ENCODE measurements around the gene ALKBH7. TPM values are rescaled to one million over a fixed set of nuclear protein-coding genes. Genes with fewer than 3 reads are reported as not detected.
A peak's percentile ranks its signal among the peaks of the same experiment; 100 is the strongest.

ALKBH7 gene
- total and polyA plus RNA-seq, 2 donors (not counting 1 experiment from before 2014, with no cell fraction given), result 9.5 to 28.9 TPM

GRCh38 chr19:6402058-6402457 lies 29.5 kb downstream of the ALKBH7 start:
- Histone ChIP-seq H3K9me3 (ENCODE audit: control insufficient read depth, insufficient read depth, low read depth, low read length) (no peaks in the 10 kb centered on the region), H3K79me2 (ENCODE audit: control insufficient read depth, insufficient read depth, low read length) (no peaks in the 10 kb centered on the region), H3K4me3 (replicated peaks in 1 of 4; ENCODE audit: control extremely low read depth in 1 of 4, insufficient read depth in 1 of 4, low read depth in 3 of 4, low read length in 4 of 4) (no peak overlapping the region), H3K36me3 (ENCODE audit: control insufficient read depth, insufficient read depth, low read length) (no peaks in the 10 kb centered on the region), H3K27me3 (ENCODE audit: control insufficient read depth, insufficient read depth, low read length) (no peaks in the 10 kb centered on the region), H3K9ac (ENCODE audit: insufficient read depth, low read length) (no peak overlapping the region), H4K20me1 (ENCODE audit: control insufficient read depth, extremely low read depth, insufficient read depth, low read length) (no peaks in the 10 kb centered on the region), H3K4me1 (ENCODE audit: control insufficient read depth, extremely low read depth, insufficient read depth, low read length) (no peaks in the 10 kb centered on the region), H2AFZ (ENCODE audit: low read length) (no peak overlapping the region), H3K4me2 (ENCODE audit: extremely low read depth, insufficient read depth, low read length) (no peak overlapping the region), H3K27ac (ENCODE audit: insufficient read depth, low read length) (no peak overlapping the region)
- no peak for TF ChIP-seq EZH2 (IDR thresholded peaks at IDR 0.05; ENCODE audit: low read length, missing control alignments)
- no peak for TF ChIP-seq CTCF (conservative IDR thresholded peaks at IDR 0.05 in 1 of 2, IDR thresholded peaks at IDR 0.05 in 1 of 2; ENCODE audit: low read depth in 1 of 2, low read length in 2 of 2)
- no peak for DNase-seq (ENCODE audit: low read depth in 2 of 2)

- Histone ChIP-seq H3K9me3 (ENCODE audit: control insufficient read depth, insufficient read depth, low read depth, low read length) (no peaks in the 10 kb centered on the region), H3K79me2 (ENCODE audit: control insufficient read depth, insufficient read depth, low read length) (no peaks in the 10 kb centered on the region), H3K27ac (ENCODE audit: insufficient read depth, low read length) (no peak overlapping the region), H3K4me3 (replicated peaks in 1 of 4; ENCODE audit: control extremely low read depth in 1 of 4, insufficient read depth in 1 of 4, low read depth in 3 of 4, low read length in 4 of 4) (no peak overlapping the region), H3K36me3 (ENCODE audit: control insufficient read depth, insufficient read depth, low read length) (no peaks in the 10 kb centered on the region), H3K4me2 (ENCODE audit: extremely low read depth, insufficient read depth, low read length) (no peak overlapping the region), H3K4me1 (ENCODE audit: control insufficient read depth, extremely low read depth, insufficient read depth, low read length) (no peaks in the 10 kb centered on the region), H2AFZ (ENCODE audit: low read length) (peak overlapping the region; percentile 5), H3K27me3 (ENCODE audit: control insufficient read depth, insufficient read depth, low read length) (no peaks in the 10 kb centered on the region), H3K9ac (ENCODE audit: insufficient read depth, low read length) (no peak overlapping the region), H4K20me1 (ENCODE audit: control insufficient read depth, extremely low read depth, insufficient read depth, low read length) (no peaks in the 10 kb centered on the region)
- peak; percentile 64 to 76 for DNase-seq (ENCODE audit: low read depth in 2 of 2)
- no peak for TF ChIP-seq CTCF (conservative IDR thresholded peaks at IDR 0.05 in 1 of 2, IDR thresholded peaks at IDR 0.05 in 1 of 2; ENCODE audit: low read depth in 1 of 2, low read length in 2 of 2)
- no peak for TF ChIP-seq EZH2 (IDR thresholded peaks at IDR 0.05; ENCODE audit: low read length, missing control alignments)
Measured at GRCh38 chr19:6402837-6403608, 30.4 kb downstream of the ALKBH7 start.

GRCh38 chr19:6406401-6406800 lies 33.8 kb downstream of the ALKBH7 start:
- Histone ChIP-seq H3K36me3 (ENCODE audit: control insufficient read depth, insufficient read depth, low read length) (no peaks in the 10 kb centered on the region), H4K20me1 (ENCODE audit: control insufficient read depth, extremely low read depth, insufficient read depth, low read length) (no peaks in the 10 kb centered on the region), H3K9ac (ENCODE audit: insufficient read depth, low read length) (no peak overlapping the region), H3K79me2 (ENCODE audit: control insufficient read depth, insufficient read depth, low read length) (no peaks in the 10 kb centered on the region), H3K27ac (ENCODE audit: insufficient read depth, low read length) (no peak overlapping the region), H3K9me3 (ENCODE audit: control insufficient read depth, insufficient read depth, low read depth, low read length) (no peaks in the 10 kb centered on the region), H2AFZ (ENCODE audit: low read length) (no peak overlapping the region), H3K4me3 (replicated peaks in 1 of 4; ENCODE audit: control extremely low read depth in 1 of 4, insufficient read depth in 1 of 4, low read depth in 3 of 4, low read length in 4 of 4) (no peak overlapping the region), H3K4me1 (ENCODE audit: control insufficient read depth, extremely low read depth, insufficient read depth, low read length) (no peaks in the 10 kb centered on the region), H3K4me2 (ENCODE audit: extremely low read depth, insufficient read depth, low read length) (no peak overlapping the region), H3K27me3 (ENCODE audit: control insufficient read depth, insufficient read depth, low read length) (no peaks in the 10 kb centered on the region)
- DNase-seq (ENCODE audit: low read depth in 2 of 2), result no peak
- TF ChIP-seq CTCF (conservative IDR thresholded peaks at IDR 0.05 in 1 of 2, IDR thresholded peaks at IDR 0.05 in 1 of 2; ENCODE audit: low read depth in 1 of 2, low read length in 2 of 2), result no peak
- TF ChIP-seq EZH2 (IDR thresholded peaks at IDR 0.05; ENCODE audit: low read length, missing control alignments), result no peak
